ENCODE results near the gene NAT16.

DNA sequence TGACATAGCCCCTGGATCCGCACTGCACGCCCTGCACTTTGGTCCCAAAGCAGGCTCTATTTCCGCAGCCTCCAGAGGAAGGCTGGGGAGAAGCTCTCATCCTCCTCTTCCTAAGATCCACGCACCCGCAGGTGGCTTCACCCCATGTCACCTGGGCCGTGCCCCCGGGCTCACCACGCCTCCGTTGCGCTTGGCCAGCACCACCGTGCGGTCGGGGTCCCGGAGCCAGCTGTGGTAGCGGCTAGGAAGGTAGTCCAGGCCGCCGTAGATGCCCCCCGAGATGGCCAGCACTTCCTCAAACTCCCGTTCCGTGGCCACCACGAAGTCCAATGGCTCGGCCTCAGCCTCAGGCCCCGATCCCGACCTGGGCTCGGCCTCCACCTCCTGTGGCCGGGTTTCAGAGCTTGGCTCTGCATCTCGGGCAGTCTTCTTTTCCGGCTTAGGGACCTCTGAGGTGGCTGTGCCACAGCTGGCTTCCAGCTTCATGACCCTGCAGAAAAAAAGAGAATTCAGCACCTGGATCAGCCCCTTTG, 5.7 kb downstream of the NAT16 start:
- TF ChIP-seq CTCF (IDR thresholded peaks at IDR 0.05) = no peak
- TF ChIP-seq POLR2A (IDR thresholded peaks at IDR 0.05; ENCODE audit: low read depth) = no peak
- TF ChIP-seq POLR2AphosphoS5 (IDR thresholded peaks at IDR 0.05) = no peak
- no peak for TF ChIP-seq EP300 (IDR thresholded peaks at IDR 0.05)

All from esophagus muscularis mucosa (tissue), 4 donors.